ENCODE results near the gene BAZ2B. TPM values are rescaled to one million over a fixed set of nuclear protein-coding genes. Genes with fewer than 3 reads are reported as not detected.

BAZ2B gene
- polyA plus RNA-seq, 2 of the 4 experiments (the other 2 are of a cell fraction) = 19.6 to 50.6 TPM

GRCh38 chr2:159545085-159545484 is 71.3 kb downstream of the BAZ2B start:
- no peak for TF ChIP-seq CHD2 (IDR thresholded peaks at IDR 0.05; ENCODE audit: low read length, partially characterized antibody)
- no peak for TF ChIP-seq RCOR1 (IDR thresholded peaks at IDR 0.05; ENCODE audit: low read depth, low read length)
- no peak for TF ChIP-seq FOSL2 (IDR thresholded peaks at IDR 0.05)
- TF ChIP-seq FOSL2 (CRISPR knock-in tag; IDR thresholded peaks at IDR 0.05) = no peak
- no peak for TF ChIP-seq SREBF2 (IDR thresholded peaks at IDR 0.05)
- no peak for TF ChIP-seq MYC (IDR thresholded peaks at IDR 0.05; ENCODE audit: borderline replicate concordance, low read length)
- TF ChIP-seq POLR2AphosphoS2 (conservative IDR thresholded peaks at IDR 0.05; ENCODE audit: low read length) = no peak
- no peak for TF ChIP-seq RARB (CRISPR knock-in tag; IDR thresholded peaks at IDR 0.05)
- TF ChIP-seq FOSB (CRISPR knock-in tag; IDR thresholded peaks at IDR 0.05) = no peak
- no peak for TF ChIP-seq KDM5A (IDR thresholded peaks at IDR 0.05)
- no peak for TF ChIP-seq FOXS1 (CRISPR knock-in tag; IDR thresholded peaks at IDR 0.05)
- TF ChIP-seq MAZ (IDR thresholded peaks at IDR 0.05; ENCODE audit: borderline replicate concordance, low read depth, low read length) = no peak
- TF ChIP-seq RAD21 (conservative IDR thresholded peaks at IDR 0.05 in 1 of 2, IDR thresholded peaks at IDR 0.05 in 1 of 2) = no peak
- no peak for TF ChIP-seq MAX (IDR thresholded peaks at IDR 0.05)
- no peak for TF ChIP-seq CBX8 (IDR thresholded peaks at IDR 0.05)
- TF ChIP-seq HOXB5 (CRISPR knock-in tag; IDR thresholded peaks at IDR 0.05) = no peak
- no peak for TF ChIP-seq HOXB13 (CRISPR knock-in tag; IDR thresholded peaks at IDR 0.05; ENCODE audit: low read depth)
- TF ChIP-seq E2F6 (IDR thresholded peaks at IDR 0.05; ENCODE audit: borderline replicate concordance, low read depth) = no peak
- no peak for TF ChIP-seq KDM1A (IDR thresholded peaks at IDR 0.05; ENCODE audit: low read depth)
- no peak for TF ChIP-seq BHLHE40 (IDR thresholded peaks at IDR 0.05; ENCODE audit: low read depth, low read length)
- TF ChIP-seq HMGXB4 (CRISPR knock-in tag; IDR thresholded peaks at IDR 0.05; ENCODE audit: borderline replicate concordance) = no peak
- FAIRE-seq = no peak
- Histone ChIP-seq H3K4me3 (no peak overlapping the region), H3K4me2 (no peak overlapping the region), H3K27ac (no peak overlapping the region), H3K4me1 (peaks cover 5% of the 10 kb centered on the region; the same call in 1 of the 3 replicates), H3K9me3 (peaks cover 15% of the 10 kb centered on the region)
- POLR2A ChIA-PET = no interaction called here
- CTCF ChIA-PET = no interaction called here
- 91% methylated on average over 1 of the region's 1 CpG for WGBS (ENCODE audit: missing lambda C conversion rate)
- ATAC-seq = no peak
- no peak for DNase-seq (ENCODE audit: low read depth in 1 of 2, low spot score in 1 of 2)

- H3K4me3 ChIP-seq = no peak overlapping the region
- CTCF ChIA-PET = no interaction called here
Observed at GRCh38 chr2:159542101-159542500, 74.2 kb downstream of the BAZ2B start.

More at GRCh38 chr2:159542101-159542500, 74.2 kb downstream of the BAZ2B start:
- FAIRE-seq (no peak), ATAC-seq (no peak), DNase-seq (ENCODE audit: low read depth in 1 of 2, low spot score in 1 of 2) (no peak)
- POLR2A ChIA-PET = no interaction called here
- Histone ChIP-seq H3K27ac (no peak overlapping the region), H3K4me2 (no peak overlapping the region), H3K4me1 (no peaks in the 10 kb centered on the region), H3K9me3 (peaks cover 15% of the 10 kb centered on the region)
- TF ChIP-seq ATOH8 (CRISPR knock-in tag; IDR thresholded peaks at IDR 0.05; ENCODE audit: low read depth) (no peak), EP300 (IDR thresholded peaks at IDR 0.05) (no peak), POLR2A (IDR thresholded peaks at IDR 0.05; ENCODE audit: low read length) (no peak)

Data from A549 (cell line).